Left lung (tissue), 10 donors: ENCODE measurements around the gene SOAT1. TPM values are rescaled to one million over a fixed set of nuclear protein-coding genes. Genes with fewer than 3 reads are reported as not detected.

Source experiments
- ATAC-seq: fragments of 200-7000 bp; cut with Tn5 transposase; one replicate; pipeline ENCODE4 v1.9.1; 2020; ENCODE audit warnings: moderate library complexity
- DNase-seq, 4 donors: peaks; one replicate each; pipeline ENCODE4 v3.0.0-alpha.2; 2013 to 2020
- H3K27ac ChIP-seq, 2 donors: fragments of 200-600 bp; sonication (generic) in 1 of 2; one replicate each; pipeline versions ENCODE4 v1.5.0 to v1.8.0; 2020 to 2021
- H3K27me3 ChIP-seq, 2 donors: fragments of 200-600 bp; sonication (generic) in 1 of 2; one replicate each; pipeline versions ENCODE4 v1.5.0 to v1.8.0; 2020 to 2021
- H3K36me3 ChIP-seq, 2 donors: fragments of 200-600 bp; sonication (generic) in 1 of 2; one replicate each; pipeline versions ENCODE4 v1.5.0 to v1.8.0; 2020 to 2021
- H3K4me1 ChIP-seq, 2 donors: fragments of 200-600 bp; one replicate each; pipeline ENCODE4 v1.8.0; 2021
- H3K4me3 ChIP-seq, 2 donors: fragments of 200-600 bp; sonication (generic) in 1 of 2; one replicate each; pipeline versions ENCODE4 v1.5.0 to v1.8.0; 2020 to 2021; ENCODE audit warnings: mild to moderate bottlenecking in 1 of 2
- H3K9me3 ChIP-seq, 2 donors: fragments of 200-600 bp; sonication (generic) in 1 of 2; one replicate each; pipeline versions ENCODE4 v1.5.0 to v1.8.0; 2020 to 2021
- intact Hi-C, 2 donors: fragments of 100-400 bp; cut with DNase I; formaldehyde crosslinking; loops; one replicate each; pipeline versions ENCODE4 v1.11.2 to v1.14.2; 2022
- polyA plus RNA-seq, 6 donors: library from polyadenylated mRNA; unstranded; fragments of 120-200 nt; gene quantifications; one replicate each; pipeline ENCODE4 v1.2.1, GENCODE V29; 2013; ENCODE audit not compliant: insufficient read length in 6 of 6
- total RNA-seq, 2 donors: library from RNA; stranded (reverse); fragmentation: NEBNext Ultra II Directional; extraction: Animal tissue kit (Norgen Biotek cat#: 25700); gene quantifications; one replicate each; pipeline ENCODE4 v1.2.1, GENCODE V29; 2021
- TF ChIP-seq, protein P1 (sequence below), 2 donors: fragments of 200-600 bp; sonication (generic) in 1 of 2; IDR thresholded peaks; one replicate each; pipeline versions ENCODE4 v1.5.0 to v1.8.0; 2021; ENCODE audit warnings: antibody characterized with exemption in 2 of 2
- donor health status: DM: no; HTN: yes; CAD: no.
- donor health status: DM: no; HTN: no; CAD: no.

Gene SOAT1
- total and polyA plus RNA-seq, 8 donors = 28.9 to 102 (median 30.2) TPM

DNA sequence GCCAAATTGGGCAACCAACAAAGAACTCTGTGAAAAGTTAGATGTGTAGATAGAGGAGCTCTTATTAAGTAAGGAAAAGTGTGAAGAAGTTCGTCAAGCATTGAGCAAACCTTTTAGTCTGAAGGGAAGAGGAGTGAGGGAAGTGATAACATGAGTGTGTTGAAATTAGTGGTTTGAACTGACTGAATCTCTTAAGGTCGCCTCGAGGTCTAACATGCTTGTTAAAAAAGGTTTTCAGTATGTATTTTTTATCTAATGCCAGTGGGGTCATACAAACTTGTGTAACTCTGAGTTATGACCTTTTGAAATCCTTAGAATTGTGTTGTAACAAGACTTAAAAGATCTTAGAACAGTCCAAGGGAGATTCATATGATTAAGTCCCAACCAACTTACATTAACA, 34.1 kb downstream of the SOAT1 start:
- peak overlapping the region in 1 of 2 donors; percentile 57 for H3K27ac ChIP-seq
- no peaks in the 10 kb centered on the region for H3K9me3 ChIP-seq
- H3K36me3 ChIP-seq = no peaks in the 10 kb centered on the region
- H3K4me1 ChIP-seq = peaks cover 3 to 35% of the 10 kb centered on the region in 2 donors
- intact Hi-C loops = no loop called here
- no peak for DNase-seq
- TF ChIP-seq, protein P1, sequence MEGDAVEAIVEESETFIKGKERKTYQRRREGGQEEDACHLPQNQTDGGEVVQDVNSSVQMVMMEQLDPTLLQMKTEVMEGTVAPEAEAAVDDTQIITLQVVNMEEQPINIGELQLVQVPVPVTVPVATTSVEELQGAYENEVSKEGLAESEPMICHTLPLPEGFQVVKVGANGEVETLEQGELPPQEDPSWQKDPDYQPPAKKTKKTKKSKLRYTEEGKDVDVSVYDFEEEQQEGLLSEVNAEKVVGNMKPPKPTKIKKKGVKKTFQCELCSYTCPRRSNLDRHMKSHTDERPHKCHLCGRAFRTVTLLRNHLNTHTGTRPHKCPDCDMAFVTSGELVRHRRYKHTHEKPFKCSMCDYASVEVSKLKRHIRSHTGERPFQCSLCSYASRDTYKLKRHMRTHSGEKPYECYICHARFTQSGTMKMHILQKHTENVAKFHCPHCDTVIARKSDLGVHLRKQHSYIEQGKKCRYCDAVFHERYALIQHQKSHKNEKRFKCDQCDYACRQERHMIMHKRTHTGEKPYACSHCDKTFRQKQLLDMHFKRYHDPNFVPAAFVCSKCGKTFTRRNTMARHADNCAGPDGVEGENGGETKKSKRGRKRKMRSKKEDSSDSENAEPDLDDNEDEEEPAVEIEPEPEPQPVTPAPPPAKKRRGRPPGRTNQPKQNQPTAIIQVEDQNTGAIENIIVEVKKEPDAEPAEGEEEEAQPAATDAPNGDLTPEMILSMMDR (IDR thresholded peaks at IDR 0.05) = no peak
- ATAC-seq = peak; percentile 55
- no peaks in the 10 kb centered on the region for H3K27me3 ChIP-seq
- no peak overlapping the region for H3K4me3 ChIP-seq

DNA sequence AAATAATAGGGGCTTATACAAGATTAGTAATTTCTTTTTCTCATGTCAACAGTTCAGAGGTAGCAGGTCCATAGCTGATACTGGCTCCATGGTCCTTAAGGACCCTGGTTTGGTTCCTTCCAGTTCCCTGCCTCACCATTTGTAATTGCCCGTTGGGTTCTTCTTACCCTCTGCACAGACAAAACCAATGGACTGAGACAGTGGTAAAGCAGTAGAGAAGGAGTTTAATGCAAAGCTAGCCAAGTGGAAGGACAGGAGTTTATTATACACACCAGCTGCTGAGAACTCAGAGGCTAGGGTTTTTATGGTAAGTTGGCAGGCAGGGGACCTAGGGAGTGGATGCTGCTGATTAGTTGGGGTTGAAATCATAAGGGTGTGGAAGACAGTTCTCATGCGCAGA, 36.3 kb downstream of the SOAT1 start:
- DNase-seq (no peak), ATAC-seq (no peak)
- Histone ChIP-seq H3K4me3 (no peak overlapping the region), H3K4me1 (peaks cover 3 to 31% of the 10 kb centered on the region in 2 donors), H3K9me3 (no peaks in the 10 kb centered on the region), H3K36me3 (no peaks in the 10 kb centered on the region), H3K27me3 (no peaks in the 10 kb centered on the region), H3K27ac (no peak overlapping the region)
- TF ChIP-seq, protein P1 (IDR thresholded peaks at IDR 0.05) = no peak
- intact Hi-C loops = no loop called here

DNA sequence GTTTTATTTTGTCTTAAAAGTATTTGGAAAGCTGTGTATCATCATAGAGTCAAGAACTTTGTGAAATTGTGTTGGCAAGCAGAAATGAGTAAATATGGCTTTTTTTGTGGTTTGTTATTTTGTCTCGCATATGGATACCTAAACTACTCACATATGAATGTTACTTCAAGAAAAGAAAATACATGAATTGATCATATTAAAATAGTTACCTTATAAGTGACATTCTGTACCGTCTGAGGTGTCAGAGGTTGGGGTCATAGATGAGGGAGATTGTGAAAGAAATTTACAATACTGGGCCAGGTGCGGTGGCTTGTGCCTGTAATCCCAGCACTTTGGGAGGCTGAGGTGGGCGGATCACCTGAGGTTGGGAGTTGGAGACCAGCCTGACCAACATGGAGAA, 40.8 kb downstream of the SOAT1 start:
- DNase-seq (no peak), ATAC-seq (no peak)
- H3K27ac ChIP-seq = no peak overlapping the region
- H3K36me3 ChIP-seq = peaks cover 0 to 32% of the 10 kb centered on the region in 2 donors
- intact Hi-C loops = no loop called here
- H3K4me3 ChIP-seq = no peak overlapping the region
- H3K4me1 ChIP-seq = no peaks in the 10 kb centered on the region
- no peaks in the 10 kb centered on the region for H3K9me3 ChIP-seq
- TF ChIP-seq, protein P1 (IDR thresholded peaks at IDR 0.05) = no peak
- H3K27me3 ChIP-seq = no peaks in the 10 kb centered on the region

DNA sequence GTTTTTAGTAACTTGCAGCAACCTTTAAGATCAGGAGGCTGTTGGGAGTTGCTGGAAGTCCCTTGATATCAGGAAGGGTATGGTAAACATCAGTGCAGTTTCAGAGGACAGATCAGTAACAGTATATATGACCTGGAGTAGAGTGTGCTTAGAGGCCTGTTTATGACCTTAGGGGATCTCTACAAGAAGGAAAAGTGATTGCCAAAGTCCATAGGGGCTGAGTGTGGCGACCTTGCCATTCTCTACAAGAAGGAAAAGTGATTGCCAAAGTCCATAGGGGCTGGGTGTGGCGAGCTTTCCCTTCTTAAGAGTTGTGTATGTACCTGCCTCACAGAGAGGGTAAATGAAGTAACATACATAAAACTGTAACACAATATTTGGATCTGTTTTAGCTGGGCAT, 43.7 kb downstream of the SOAT1 start:
- no peak overlapping the region for H3K27ac ChIP-seq
- H3K36me3 ChIP-seq = peaks cover 0 to 58% of the 10 kb centered on the region in 2 donors
- H3K4me3 ChIP-seq = no peak overlapping the region
- intact Hi-C loops = no loop called here
- DNase-seq (no peak), ATAC-seq (no peak)
- no peaks in the 10 kb centered on the region for H3K27me3 ChIP-seq
- H3K9me3 ChIP-seq = no peaks in the 10 kb centered on the region
- peaks cover 0 to 4% of the 10 kb centered on the region in 2 donors for H3K4me1 ChIP-seq
- TF ChIP-seq, protein P1 (IDR thresholded peaks at IDR 0.05) = no peak

DNA sequence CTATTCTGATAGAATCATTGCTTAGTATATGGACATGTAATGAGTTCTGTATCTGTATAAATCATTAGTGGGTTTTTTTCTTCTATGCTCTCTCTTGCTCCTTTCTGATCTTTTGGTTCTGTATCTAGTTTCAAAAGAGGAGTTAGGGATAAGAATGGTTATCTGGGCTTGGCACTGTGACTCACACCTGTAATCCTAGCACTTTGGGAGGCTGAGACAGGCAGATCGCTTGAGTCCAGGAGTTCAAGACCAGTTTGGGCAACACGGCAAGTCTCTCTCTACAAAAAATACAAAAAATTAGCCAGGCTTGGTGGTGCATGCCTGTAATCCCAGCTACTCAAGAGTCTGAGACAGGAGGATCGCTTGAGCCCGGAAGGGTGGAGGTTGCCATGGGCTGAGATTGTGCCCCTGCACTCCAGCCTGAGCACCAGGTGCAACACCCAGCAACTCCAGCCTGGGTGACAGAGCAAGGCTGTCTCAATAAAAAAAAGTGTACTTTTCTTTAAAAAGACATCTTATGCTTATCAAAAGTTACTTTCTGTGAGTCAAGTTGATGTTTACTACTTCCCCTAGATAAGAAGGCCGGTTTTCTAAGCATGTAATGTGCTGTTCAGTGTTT, 44.5 kb downstream of the SOAT1 start:
- Histone ChIP-seq H3K27me3 (no peaks in the 10 kb centered on the region), H3K27ac (no peak overlapping the region), H3K36me3 (peaks cover 0 to 65% of the 10 kb centered on the region in 2 donors), H3K4me3 (no peak overlapping the region), H3K4me1 (peaks cover 0 to 4% of the 10 kb centered on the region in 2 donors), H3K9me3 (no peaks in the 10 kb centered on the region)
- ATAC-seq (no peak), DNase-seq (no peak)
- TF ChIP-seq, protein P1 (IDR thresholded peaks at IDR 0.05) = no peak
- intact Hi-C loops = no loop called here
